ENCODE measurements around the gene PLA2G12A.

PLA2G12A gene

DNA sequence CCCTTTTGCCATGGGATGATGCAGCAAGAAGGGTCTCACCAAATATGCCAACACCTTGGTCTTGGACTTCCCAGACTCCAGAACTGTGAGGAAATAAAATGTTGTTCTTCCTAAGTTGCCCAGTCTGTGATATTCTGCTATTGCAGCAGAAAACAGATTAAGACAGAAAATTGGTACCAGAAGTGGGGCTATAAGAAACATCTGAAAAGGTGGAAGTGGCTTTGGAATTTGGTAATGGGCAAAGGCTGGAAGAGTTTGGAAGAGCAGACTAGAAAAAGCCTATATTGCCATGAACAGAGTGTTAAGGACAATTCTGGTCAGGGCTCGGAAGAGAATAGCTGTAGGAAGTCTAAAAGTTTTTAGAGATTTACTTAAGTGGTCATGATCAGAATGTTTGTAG is 54.0 kb downstream of the PLA2G12A start:
- DNase-seq: no peak

- no peak for DNase-seq
Observed at GRCh38 chr4:109675181-109675580, 54.7 kb downstream of the PLA2G12A start.

DNA sequence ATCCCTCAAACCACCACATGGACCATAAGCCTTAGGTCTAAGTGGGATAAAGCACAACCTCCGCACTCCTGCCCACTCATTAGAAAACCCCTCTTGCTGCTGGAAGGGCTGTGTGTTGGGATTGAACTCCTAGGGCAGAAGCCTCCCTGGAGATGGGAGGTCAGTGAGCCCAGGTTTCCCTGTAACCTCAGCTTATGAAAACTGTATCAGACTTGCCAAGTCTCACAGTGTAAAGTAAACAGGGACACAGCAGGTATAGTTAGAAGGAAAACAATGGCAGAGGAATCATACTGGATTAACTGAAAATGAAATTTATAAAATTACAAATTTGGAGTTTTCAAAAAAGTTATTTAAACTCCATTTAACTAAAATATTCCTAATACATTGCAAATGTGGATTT is 56.6 kb downstream of the PLA2G12A start:
- DNase-seq: no peak

DNA sequence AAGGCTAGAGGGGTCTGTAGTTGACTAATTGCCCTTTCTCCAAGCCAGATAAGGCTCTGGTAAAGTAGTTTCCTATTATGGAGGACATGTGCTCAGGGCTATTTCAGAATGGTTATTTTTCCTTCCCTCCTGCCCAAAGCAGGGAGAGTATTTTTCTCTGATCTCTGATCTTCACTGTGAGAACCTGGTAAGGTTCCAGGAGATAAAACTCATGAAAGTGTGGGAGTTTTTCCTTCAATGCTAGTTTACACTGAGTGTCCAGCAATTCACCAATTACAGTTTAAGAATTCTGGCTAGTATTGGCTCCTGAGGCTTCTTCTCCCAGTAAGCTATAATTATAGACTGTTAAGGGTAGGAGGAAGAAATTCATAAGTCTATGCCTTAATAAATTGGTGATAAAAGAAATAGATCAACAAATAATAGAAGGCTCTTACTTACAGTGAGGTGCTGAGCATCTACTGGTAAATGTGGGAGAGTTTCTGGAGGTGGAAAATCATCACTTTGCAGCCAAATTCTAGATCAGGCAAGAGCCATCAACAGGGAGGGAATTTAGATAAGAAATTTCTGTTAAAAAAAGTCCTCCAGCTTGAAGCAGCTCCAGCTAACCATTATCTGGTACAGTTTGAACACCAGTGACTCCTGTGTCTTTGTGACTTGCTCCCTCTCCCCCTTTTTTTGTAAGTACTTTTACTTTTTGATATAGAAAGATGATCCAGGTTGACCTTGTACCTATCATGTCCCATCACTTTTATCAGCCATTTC is 57.5 kb downstream of the PLA2G12A start:
- DNase-seq: no peak

DNA sequence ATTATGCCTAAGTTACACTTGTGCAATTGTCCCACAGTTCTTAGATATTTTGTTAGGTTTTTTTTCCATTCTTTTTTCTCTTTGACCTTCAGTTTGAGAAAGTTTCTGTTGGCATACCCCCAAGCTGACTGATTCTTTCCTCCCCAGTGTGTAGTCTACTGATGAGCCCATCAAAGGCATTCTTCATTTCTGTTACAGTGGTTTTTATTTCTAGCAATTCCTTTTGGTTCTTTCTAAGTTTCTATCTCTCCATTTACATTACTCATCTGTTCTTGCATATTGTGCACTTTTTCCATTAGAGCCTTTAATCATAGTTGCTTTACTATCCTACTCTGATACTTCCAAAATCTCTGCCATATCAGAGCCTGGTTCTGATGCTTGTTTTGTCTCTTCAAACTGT is 58.5 kb downstream of the PLA2G12A start:
- no peak for DNase-seq

GRCh38 chr4:109665783-109666485 is 63.9 kb downstream of the PLA2G12A start:
- no peak for DNase-seq

GRCh38 chr4:109662771-109663170 is 67.1 kb downstream of the PLA2G12A start:
- DNase-seq: no peak

DNA sequence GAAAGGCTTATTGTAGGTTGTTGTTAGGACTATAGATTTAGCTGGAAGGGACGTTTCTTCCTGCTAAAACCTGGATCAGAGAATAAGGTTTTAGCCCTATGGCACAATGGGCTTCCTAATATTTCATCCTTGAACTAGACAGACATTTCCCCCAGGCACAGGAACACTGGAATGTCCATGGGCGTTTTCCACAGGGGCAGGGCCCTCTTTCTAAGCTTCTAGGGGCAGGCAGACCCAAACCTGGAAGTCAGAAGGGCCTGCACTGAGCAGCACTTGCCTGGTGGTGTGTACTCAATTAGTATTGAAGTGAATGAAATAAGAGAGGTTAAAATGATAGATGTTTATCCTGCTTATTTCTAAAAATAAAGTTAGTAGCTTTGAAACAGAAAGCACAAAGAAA is 67.8 kb downstream of the PLA2G12A start:
- DNase-seq: no peak

All from activated naive CD4-positive, alpha-beta T cell treated with Interleukin-2 at 50 U/mL for 16 hours (primary cell).